Measurements from ENCODE around the gene CLEC2L. TPM values are rescaled to one million over a fixed set of nuclear protein-coding genes. Genes with fewer than 3 reads are reported as not detected.

CLEC2L gene
- 0.09 TPM in 1 of 5 replicates, not detected in the others for total RNA-seq (2022; extraction: Qiagen RNA extraction; ENCODE audit: low read depth)

GRCh38 chr7:139523199-139523941 is at the start of gene CLEC2L:
Gene CLEC2L (plus strand): TSS chr7:139523685. CDS start chr7:139523928, 243 bp downstream.

Other genes starting within 250 kb of the CLEC2L start
- gene FMC1, start 182.3 kb upstream of the CLEC2L start, total RNA-seq (2022; extraction: Qiagen RNA extraction; ENCODE audit: low read depth) = 16.4 to 40.6 TPM (median 30.2 TPM) in 5 replicates
- gene LUC7L2, start 163.8 kb upstream of the CLEC2L start, total RNA-seq (2022; extraction: Qiagen RNA extraction; ENCODE audit: low read depth) = 39.6 to 42.7 TPM (median 40.8 TPM) in 5 replicates
- 0.59 to 0.96 TPM (median 0.73 TPM) in 5 replicates for gene KLRG2, start 40.0 kb upstream of the CLEC2L start, total RNA-seq (2022; extraction: Qiagen RNA extraction; ENCODE audit: low read depth)